Measurements from ENCODE around the gene NUP205.

Gene NUP205

GRCh38 chr7:135538376-135538775 lies 19.3 kb upstream of the NUP205 start:
- in situ Hi-C loops (cut with HindIII; ENCODE audit: low sequenced_read_pairs): no loop called here
- no peak for TF ChIP-seq CTCF (IDR thresholded peaks at IDR 0.05; ENCODE audit: low read depth, low read length)
- H3K4me3 ChIP-seq (ENCODE audit: low read depth, low read length): no peak overlapping the region
- DNase-seq (ENCODE audit: low read depth, low spot score): no peak

DNA sequence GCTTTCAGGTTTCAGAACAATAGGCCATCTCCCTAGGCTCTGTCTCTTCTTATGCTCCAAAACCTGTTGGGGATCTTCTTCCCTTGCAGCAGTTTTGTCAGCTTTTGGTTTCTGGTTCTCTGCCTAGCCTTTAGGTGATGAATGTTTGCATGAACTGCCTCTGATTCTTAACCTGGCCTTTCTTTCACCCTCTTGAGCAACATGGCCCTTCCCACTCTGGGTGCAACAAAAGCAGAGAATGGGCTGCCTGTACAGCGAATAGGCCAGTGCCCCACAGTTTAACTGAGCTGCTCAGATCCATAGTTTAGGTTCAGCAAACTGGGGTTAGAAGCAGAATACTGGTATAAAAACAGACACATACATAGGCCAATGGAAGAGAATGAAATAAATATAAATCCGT lies 18.1 kb upstream of the NUP205 start:
- TF ChIP-seq CTCF (IDR thresholded peaks at IDR 0.05; ENCODE audit: low read depth, low read length): no peak
- DNase-seq (ENCODE audit: low read depth, low spot score): no peak
- H3K4me3 ChIP-seq (ENCODE audit: low read depth, low read length): no peak overlapping the region
- in situ Hi-C loops (cut with HindIII; ENCODE audit: low sequenced_read_pairs): no loop called here

DNA sequence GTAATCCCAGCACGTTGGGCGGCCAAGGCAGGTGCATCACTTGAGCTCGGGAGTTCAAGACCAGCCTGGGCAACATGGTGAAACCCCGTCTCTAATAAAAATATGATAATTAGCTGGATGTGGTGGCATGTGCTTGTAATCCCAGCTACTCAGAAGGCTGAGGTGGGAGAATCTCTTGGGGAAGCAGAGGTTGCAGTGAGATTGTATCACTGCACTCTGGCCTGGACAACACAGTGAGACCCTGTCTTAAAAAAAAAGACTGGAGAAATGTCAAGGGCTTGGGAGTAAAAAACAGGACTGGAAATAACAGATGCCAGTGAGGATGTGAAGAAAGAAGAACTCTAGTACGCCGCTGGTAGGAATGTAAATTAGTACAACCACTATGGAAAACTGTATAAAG lies 16.7 kb upstream of the NUP205 start:
- no peak for DNase-seq (ENCODE audit: low read depth, low spot score)
- TF ChIP-seq CTCF (IDR thresholded peaks at IDR 0.05; ENCODE audit: low read depth, low read length): no peak
- no peak overlapping the region for H3K4me3 ChIP-seq (ENCODE audit: low read depth, low read length)
- in situ Hi-C loops (cut with HindIII; ENCODE audit: low sequenced_read_pairs): no loop called here

GRCh38 chr7:135550196-135550595 lies 7.5 kb upstream of the NUP205 start:
- no peak overlapping the region for H3K4me3 ChIP-seq (ENCODE audit: low read depth, low read length)
- in situ Hi-C loops (cut with HindIII; ENCODE audit: low sequenced_read_pairs): no loop called here
- TF ChIP-seq CTCF (IDR thresholded peaks at IDR 0.05; ENCODE audit: low read depth, low read length): no peak
- no peak for DNase-seq (ENCODE audit: low read depth, low spot score)

GRCh38 chr7:135552148-135552547 lies 5.6 kb upstream of the NUP205 start:
- in situ Hi-C loops (cut with HindIII; ENCODE audit: low sequenced_read_pairs): no loop called here
- no peak for DNase-seq (ENCODE audit: low read depth, low spot score)
- no peak for TF ChIP-seq CTCF (IDR thresholded peaks at IDR 0.05; ENCODE audit: low read depth, low read length)
- no peak overlapping the region for H3K4me3 ChIP-seq (ENCODE audit: low read depth, low read length)

- no peak overlapping the region for H3K4me3 ChIP-seq (ENCODE audit: low read depth, low read length)
- TF ChIP-seq CTCF (IDR thresholded peaks at IDR 0.05; ENCODE audit: low read depth, low read length): no peak
- in situ Hi-C loops (cut with HindIII; ENCODE audit: low sequenced_read_pairs): no loop called here
- DNase-seq (ENCODE audit: low read depth, low spot score): no peak
Measured at GRCh38 chr7:135553346-135553745, 4.4 kb upstream of the NUP205 start.

- peak; percentile 56 for DNase-seq (ENCODE audit: low read depth, low spot score)
- peak overlapping the region; percentile 94 for H3K4me3 ChIP-seq (ENCODE audit: low read depth, low read length)
- peak; percentile 62 for TF ChIP-seq CTCF (IDR thresholded peaks at IDR 0.05; ENCODE audit: low read depth, low read length)
- in situ Hi-C loops (cut with HindIII; ENCODE audit: low sequenced_read_pairs): no loop called here
Measured at GRCh38 chr7:135558337-135558767, 635 bp downstream of the NUP205 start.

Measured in astrocyte of the spinal cord (primary cell).